Thymus (tissue), 11 donors: Measurements from ENCODE around the gene SPATA16. TPM values are rescaled to one million over a fixed set of nuclear protein-coding genes. Genes with fewer than 3 reads are reported as not detected.

ENCODE experiments used
- DNase-seq, 9 donors: peaks; one replicate each; pipeline ENCODE4 v3.0.0-alpha.2; 2013; ENCODE audit warnings: low spot score in 9 of 9, low read depth in 6 of 9, missing footprints in 1 of 9
- H3K27ac ChIP-seq, 2 donors: one replicate each; pipeline ENCODE4 v1.5.1; 2013; ENCODE audit warnings: control low read depth in 1 of 2, low read depth in 1 of 2, low read length in 1 of 2, mild to moderate bottlenecking in 1 of 2, moderate library complexity in 1 of 2
- H3K27me3 ChIP-seq, 2 donors: one replicate each; pipeline ENCODE4 v1.5.1; 2013; ENCODE audit warnings: low read length in 1 of 2; ENCODE audit not compliant: control insufficient read depth in 2 of 2, insufficient read depth in 1 of 2
- H3K36me3 ChIP-seq, 2 donors: one replicate each; pipeline ENCODE4 v1.5.1; 2013; ENCODE audit warnings: low read length in 1 of 2, mild to moderate bottlenecking in 1 of 2, moderate library complexity in 1 of 2; ENCODE audit not compliant: control insufficient read depth in 2 of 2, insufficient read depth in 2 of 2
- H3K4me1 ChIP-seq, 2 donors: one replicate each; pipeline ENCODE4 v1.5.1; 2013; ENCODE audit warnings: low read length in 2 of 2; ENCODE audit not compliant: control insufficient read depth in 2 of 2, insufficient read depth in 2 of 2
- H3K4me3 ChIP-seq, 2 donors: one replicate each; pipeline ENCODE4 v1.5.1; 2013; ENCODE audit warnings: low read length in 2 of 2, control low read depth in 1 of 2, mild to moderate bottlenecking in 1 of 2
- H3K9me3 ChIP-seq, 2 donors: one replicate each; pipeline ENCODE4 v1.5.1; 2013; ENCODE audit warnings: low read length in 1 of 2, mild to moderate bottlenecking in 1 of 2; ENCODE audit not compliant: control insufficient read depth in 2 of 2, insufficient read depth in 1 of 2
- WGBS: extraction: QIAGEN DNeasy Blood & Tissue Kit; methylation state at CpG from one replicate; pipeline ENCODE4 v1.1.7; 2013; 5-methylcytosine and 5-hydroxymethylcytosine counted together
- polyA plus RNA-seq: library from polyadenylated mRNA; stranded (reverse); fragments of 200-250 nt; gene quantifications from one replicate; pipeline ENCODE4 v1.2.3, GENCODE V29; 2013
- total RNA-seq: library from RNA; stranded (reverse); fragments of 120-200 nt; gene quantifications from one replicate; pipeline ENCODE4 v1.2.4, GENCODE V29; 2013
- donor health status: healthy.

Gene SPATA16
- total and polyA plus RNA-seq, 2 donors: 0.02 TPM; not detected in 1

GRCh38 chr3:172929451-172929850 lies 211.6 kb downstream of the SPATA16 start:
- H3K36me3 ChIP-seq: no peaks in the 10 kb centered on the region
- no peak for DNase-seq
- H3K4me3 ChIP-seq: no peak overlapping the region
- H3K27ac ChIP-seq: no peak overlapping the region
- no peaks in the 10 kb centered on the region for H3K4me1 ChIP-seq
- WGBS: 96% methylated on average over 1 of the region's 1 CpG
- no peaks in the 10 kb centered on the region for H3K27me3 ChIP-seq
- no peaks in the 10 kb centered on the region for H3K9me3 ChIP-seq

- Histone ChIP-seq H3K4me3 (no peak overlapping the region), H3K27ac (no peak overlapping the region), H3K36me3 (no peaks in the 10 kb centered on the region), H3K27me3 (no peaks in the 10 kb centered on the region), H3K9me3 (no peaks in the 10 kb centered on the region), H3K4me1 (no peaks in the 10 kb centered on the region)
- WGBS: 98% methylated on average over 3 of the region's 3 CpGs
- no peak for DNase-seq
Observed at GRCh38 chr3:172924546-172924945, 216.5 kb downstream of the SPATA16 start.

GRCh38 chr3:172919297-172919683 lies 221.7 kb downstream of the SPATA16 start:
- Histone ChIP-seq H3K36me3 (no peaks in the 10 kb centered on the region), H3K27ac (no peak overlapping the region), H3K4me1 (no peaks in the 10 kb centered on the region), H3K4me3 (no peak overlapping the region), H3K9me3 (no peaks in the 10 kb centered on the region), H3K27me3 (no peaks in the 10 kb centered on the region)
- WGBS: 98% methylated on average over 2 of the region's 2 CpGs
- no peak for DNase-seq

- H3K27me3 ChIP-seq: no peaks in the 10 kb centered on the region
- WGBS: 89% methylated on average over 3 of the region's 3 CpGs
- H3K9me3 ChIP-seq: no peaks in the 10 kb centered on the region
- H3K36me3 ChIP-seq: no peaks in the 10 kb centered on the region
- H3K4me1 ChIP-seq: no peaks in the 10 kb centered on the region
- no peak for DNase-seq
- no peak overlapping the region for H3K4me3 ChIP-seq
- H3K27ac ChIP-seq: no peak overlapping the region
Observed at GRCh38 chr3:172918568-172919296, 222.3 kb downstream of the SPATA16 start.

GRCh38 chr3:172918165-172918564 lies 222.9 kb downstream of the SPATA16 start:
- H3K9me3 ChIP-seq: no peaks in the 10 kb centered on the region
- H3K36me3 ChIP-seq: no peaks in the 10 kb centered on the region
- H3K27me3 ChIP-seq: no peaks in the 10 kb centered on the region
- H3K4me1 ChIP-seq: no peaks in the 10 kb centered on the region
- H3K4me3 ChIP-seq: no peak overlapping the region
- no peak overlapping the region for H3K27ac ChIP-seq
- no peak for DNase-seq
- WGBS: 71% methylated on average over 3 of the region's 3 CpGs

GRCh38 chr3:172915911-172916514 lies 225.0 kb downstream of the SPATA16 start:
- Histone ChIP-seq H3K36me3 (no peaks in the 10 kb centered on the region), H3K4me3 (no peak overlapping the region), H3K27ac (no peak overlapping the region), H3K4me1 (no peaks in the 10 kb centered on the region), H3K27me3 (no peaks in the 10 kb centered on the region), H3K9me3 (no peaks in the 10 kb centered on the region)
- no peak for DNase-seq
- 69% methylated on average over 1 of the region's 1 CpG for WGBS

GRCh38 chr3:172914854-172915253 lies 226.2 kb downstream of the SPATA16 start:
- Histone ChIP-seq H3K36me3 (no peaks in the 10 kb centered on the region), H3K9me3 (no peaks in the 10 kb centered on the region), H3K27ac (no peak overlapping the region), H3K27me3 (no peaks in the 10 kb centered on the region), H3K4me3 (no peak overlapping the region), H3K4me1 (no peaks in the 10 kb centered on the region)
- no peak for DNase-seq
- WGBS: 30% methylated on average over 1 of the region's 1 CpG

GRCh38 chr3:172913911-172914655 lies 227.0 kb downstream of the SPATA16 start:
- no peaks in the 10 kb centered on the region for H3K4me1 ChIP-seq

GRCh38 chr3:172911142-172911541 lies 229.9 kb downstream of the SPATA16 start:
- 100% methylated on average over 3 of the region's 3 CpGs for WGBS

More at GRCh38 chr3:172913911-172914655, 227.0 kb downstream of the SPATA16 start:
- H3K4me3 ChIP-seq: no peak overlapping the region
- DNase-seq: no peak
- no peaks in the 10 kb centered on the region for H3K9me3 ChIP-seq
- WGBS: 73% methylated on average over 5 of the region's 5 CpGs
- no peak overlapping the region for H3K27ac ChIP-seq
- no peaks in the 10 kb centered on the region for H3K36me3 ChIP-seq
- H3K27me3 ChIP-seq: no peaks in the 10 kb centered on the region

More at GRCh38 chr3:172911142-172911541, 229.9 kb downstream of the SPATA16 start:
- H3K4me3 ChIP-seq: no peak overlapping the region
- no peaks in the 10 kb centered on the region for H3K9me3 ChIP-seq
- no peaks in the 10 kb centered on the region for H3K4me1 ChIP-seq
- H3K27ac ChIP-seq: no peak overlapping the region
- no peaks in the 10 kb centered on the region for H3K27me3 ChIP-seq
- H3K36me3 ChIP-seq: no peaks in the 10 kb centered on the region
- DNase-seq: no peak
